DOHH2 (cell line): ENCODE results near the gene SPINT1.

Experiments
- EZH2phosphoT487 ChIP-seq: fragments of 200-600 bp; sonication (generic); IDR thresholded peaks from 2 replicates; pipeline ENCODE4 v1.6.1; 2017; ENCODE audit warnings: borderline replicate concordance, mild to moderate bottlenecking, antibody characterized with exemption, low read length, moderate library complexity, mixed read lengths
- TF ChIP-seq, protein P1 (sequence below): fragments of 200-600 bp; sonication (generic); IDR thresholded peaks from one replicate; pipeline ENCODE4 v1.5.1; 2014; ENCODE audit warnings: antibody characterized with exemption, mild to moderate bottlenecking, low read depth, low read length; ENCODE audit not compliant: poor library complexity, severe bottlenecking

DNA sequence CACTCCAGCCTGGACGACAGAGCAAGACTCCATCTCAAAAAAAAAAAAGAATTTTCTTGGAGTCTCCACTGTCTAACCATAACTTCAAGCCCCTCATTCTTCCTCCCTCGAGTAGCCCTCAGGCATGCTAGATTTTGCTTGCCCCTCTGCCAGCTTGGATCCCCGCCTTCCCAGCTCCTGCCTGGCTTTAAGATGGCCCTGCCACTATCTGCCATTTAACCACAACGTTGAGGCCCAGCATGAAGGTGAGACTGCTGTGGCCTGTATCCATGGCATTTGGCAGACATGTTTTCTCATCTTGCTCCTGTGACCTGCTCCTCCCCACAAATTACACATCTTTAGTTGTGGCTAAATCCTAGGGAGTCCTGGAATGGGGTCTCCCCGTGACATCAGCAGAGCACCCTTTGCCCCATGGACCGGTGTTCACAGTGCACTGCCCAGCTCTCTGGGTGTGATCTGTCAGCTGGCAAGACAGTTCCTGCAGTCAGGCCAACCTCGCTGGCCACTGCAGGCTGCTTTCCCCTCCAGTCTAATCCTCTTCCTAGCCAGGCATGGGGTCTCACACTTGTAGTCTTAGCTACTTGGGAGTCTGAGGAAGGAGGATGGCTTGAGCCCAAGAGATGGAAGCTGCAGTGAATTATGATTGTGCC is 60.8 kb downstream of the SPINT1 start:
- TF ChIP-seq, protein P1, sequence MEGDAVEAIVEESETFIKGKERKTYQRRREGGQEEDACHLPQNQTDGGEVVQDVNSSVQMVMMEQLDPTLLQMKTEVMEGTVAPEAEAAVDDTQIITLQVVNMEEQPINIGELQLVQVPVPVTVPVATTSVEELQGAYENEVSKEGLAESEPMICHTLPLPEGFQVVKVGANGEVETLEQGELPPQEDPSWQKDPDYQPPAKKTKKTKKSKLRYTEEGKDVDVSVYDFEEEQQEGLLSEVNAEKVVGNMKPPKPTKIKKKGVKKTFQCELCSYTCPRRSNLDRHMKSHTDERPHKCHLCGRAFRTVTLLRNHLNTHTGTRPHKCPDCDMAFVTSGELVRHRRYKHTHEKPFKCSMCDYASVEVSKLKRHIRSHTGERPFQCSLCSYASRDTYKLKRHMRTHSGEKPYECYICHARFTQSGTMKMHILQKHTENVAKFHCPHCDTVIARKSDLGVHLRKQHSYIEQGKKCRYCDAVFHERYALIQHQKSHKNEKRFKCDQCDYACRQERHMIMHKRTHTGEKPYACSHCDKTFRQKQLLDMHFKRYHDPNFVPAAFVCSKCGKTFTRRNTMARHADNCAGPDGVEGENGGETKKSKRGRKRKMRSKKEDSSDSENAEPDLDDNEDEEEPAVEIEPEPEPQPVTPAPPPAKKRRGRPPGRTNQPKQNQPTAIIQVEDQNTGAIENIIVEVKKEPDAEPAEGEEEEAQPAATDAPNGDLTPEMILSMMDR: no peak
- no peak for TF ChIP-seq EZH2phosphoT487
